Panc1 (cell line): ENCODE data around the gene LCE1B. TPM values are rescaled to one million over a fixed set of nuclear protein-coding genes. Genes with fewer than 3 reads are reported as not detected.

Experiments
- ATAC-seq: fragments of 200-7000 bp; cut with Tn5 transposase; 2 replicates; pipeline ENCODE4 v1.9.1; 2020; ENCODE audit warnings: mild to moderate bottlenecking, moderate library complexity
- BruUV-seq: library from RNA; stranded (reverse); fragments of 400-500 nt; replicated peaks from 2 replicates; lab custom pipeline; 2021; lab: Mats Ljungman, UMichigan
- CTCF ChIA-PET: fragments of 300-600 bp; sonication (Branson Sonifier 250); formaldehyde crosslinking; loops from one replicate; lab custom pipeline; 2022; ENCODE audit warnings: antibody characterized with exemption; lab: Charles Lee
- POLR2A ChIA-PET: fragments of 300-600 bp; sonication (Branson Sonifier 250); formaldehyde crosslinking; loops from one replicate; lab custom pipeline; 2022; ENCODE audit warnings: antibody characterized with exemption; lab: Charles Lee
- DNase-seq: peaks from one replicate; pipeline ENCODE4 v3.0.0-alpha.2; 2010; ENCODE audit warnings: low read depth, low spot score
- H3K27ac ChIP-seq: 2 replicates; pipeline ENCODE4 v1.5.1; 2011; ENCODE audit warnings: mild to moderate bottlenecking, low read length, inconsistent platforms
- H3K27me3 ChIP-seq: fragments of 200-500 bp; sonication (Bioruptor generic); 2 replicates; pipeline ENCODE4 v1.6.0; 2014; ENCODE audit warnings: low read length, inconsistent platforms; ENCODE audit not compliant: control insufficient read depth, insufficient read depth
- H3K36me3 ChIP-seq: fragments of 200-500 bp; sonication (Bioruptor generic); 2 replicates; pipeline ENCODE4 v1.5.1; 2014; ENCODE audit warnings: inconsistent platforms, mild to moderate bottlenecking, low read length, moderate library complexity; ENCODE audit not compliant: control insufficient read depth, insufficient read depth
- H3K4me1 ChIP-seq: 2 replicates; pipeline ENCODE4 v1.5.1; 2011; ENCODE audit warnings: inconsistent platforms, mild to moderate bottlenecking, low read length, moderate library complexity; ENCODE audit not compliant: control insufficient read depth, insufficient read depth
- H3K4me3 ChIP-seq, 2 experiments: 2 replicates each; pipeline ENCODE4 v1.5.1; 2011 to 2012; ENCODE audit warnings: low read depth in 2 of 2, low read length in 2 of 2, mild to moderate bottlenecking in 2 of 2, inconsistent platforms in 1 of 2, moderate library complexity in 1 of 2
- H3K9me3 ChIP-seq: fragments of 200-500 bp; sonication (Bioruptor generic); 2 replicates; pipeline ENCODE4 v1.5.1; 2014; ENCODE audit warnings: low read depth, mild to moderate bottlenecking, inconsistent platforms, low read length, moderate library complexity; ENCODE audit not compliant: control insufficient read depth, insufficient read depth
- POLR2AphosphoS5 ChIP-seq: IDR thresholded peaks from 2 replicates; pipeline ENCODE4 v1.6.1; 2012; ENCODE audit warnings: mild to moderate bottlenecking, low read depth, low read length, moderate library complexity
- SIN3A ChIP-seq: IDR thresholded peaks from 2 replicates; pipeline ENCODE4 v1.6.1; 2012; ENCODE audit warnings: low read depth, mild to moderate bottlenecking, low read length, moderate library complexity, borderline replicate concordance; ENCODE audit not compliant: insufficient read depth
- TCF7L2 ChIP-seq: IDR thresholded peaks from 2 replicates; pipeline ENCODE4 v1.6.1; 2011; ENCODE audit warnings: mild to moderate bottlenecking, low read depth, low read length, inconsistent platforms
- in situ Hi-C: cut with HindIII; loops from 2 replicates; pipeline ENCODE4 v1.10.0; 2016; ENCODE audit warnings: low sequenced_read_pairs, low pct_unique_long_range_greater_than_20kb
- intact Hi-C: fragments of 100-400 bp; cut with micrococcal nuclease; formaldehyde crosslinking; loops from one replicate; pipeline ENCODE4 v1.10.0; 2022; ENCODE audit not compliant: unreplicated experiment
- total RNA-seq: library from RNA; stranded (reverse); gene quantifications from one replicate; pipeline ENCODE4 v1.2.1, GENCODE V29; 2021; ENCODE audit not compliant: unreplicated experiment
- TF ChIP-seq, protein P1 (sequence below): fragments of 450-650 bp; IDR thresholded peaks from 2 replicates; pipeline ENCODE4 v1.5.1; 2017; ENCODE audit warnings: mild to moderate bottlenecking
- TF ChIP-seq, protein P2 (sequence below), 2 experiments: IDR thresholded peaks; 2 replicates each; pipeline ENCODE4 v1.6.1; 2011 to 2012; ENCODE audit warnings: low read depth in 2 of 2, control low read depth in 1 of 2, low read length in 1 of 2, mild to moderate bottlenecking in 1 of 2, moderate library complexity in 1 of 2; ENCODE audit not compliant: insufficient read depth in 1 of 2

The LCE1B gene
- total RNA-seq, 1 experiment from 2014 or later: not detected

DNA sequence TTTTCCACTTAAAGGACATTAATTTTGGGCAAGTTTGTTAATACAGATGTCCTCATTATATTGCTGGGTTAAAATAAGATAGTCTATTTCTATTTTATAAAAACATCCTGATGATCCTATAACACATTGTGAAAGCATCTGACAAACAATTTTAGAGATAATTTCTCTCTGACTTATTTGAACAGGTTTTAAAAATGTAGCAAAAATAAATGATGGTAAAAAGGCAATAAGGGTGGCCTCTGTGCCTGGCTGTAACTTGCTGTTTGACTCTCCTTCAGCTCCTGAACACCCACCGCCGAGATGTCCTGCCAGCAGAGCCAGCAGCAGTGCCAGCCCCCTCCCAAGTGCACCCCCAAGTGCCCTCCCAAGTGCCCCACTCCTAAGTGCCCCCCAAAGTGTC lies 15.4 kb downstream of the LCE1B start, which contains the start of gene LCE1A:
Gene LCE1A, plus strand, starts transcription at position 301 of the 400 bp plus-strand sequence. Its CDS starts 0 bp downstream, at position 301.
- DNase-seq: no peak
- in situ Hi-C loops (no loop called here), intact Hi-C loops (no loop called here)
- no peak within 1 kb of the TSS for H3K4me3 ChIP-seq
- CTCF ChIA-PET: no interaction called here
- ATAC-seq: no peak
- peaks cover 14% of the 10 kb centered on the region for H3K27me3 ChIP-seq
- H3K4me1 ChIP-seq: no peaks in the 10 kb centered on the region
- no peak within 1 kb of the TSS for H3K27ac ChIP-seq
- BruUV-seq: no TSS peak
- no peaks in the 10 kb centered on the region for H3K9me3 ChIP-seq
- POLR2A ChIA-PET: no interaction called here
- TF ChIP-seq, protein P1, sequence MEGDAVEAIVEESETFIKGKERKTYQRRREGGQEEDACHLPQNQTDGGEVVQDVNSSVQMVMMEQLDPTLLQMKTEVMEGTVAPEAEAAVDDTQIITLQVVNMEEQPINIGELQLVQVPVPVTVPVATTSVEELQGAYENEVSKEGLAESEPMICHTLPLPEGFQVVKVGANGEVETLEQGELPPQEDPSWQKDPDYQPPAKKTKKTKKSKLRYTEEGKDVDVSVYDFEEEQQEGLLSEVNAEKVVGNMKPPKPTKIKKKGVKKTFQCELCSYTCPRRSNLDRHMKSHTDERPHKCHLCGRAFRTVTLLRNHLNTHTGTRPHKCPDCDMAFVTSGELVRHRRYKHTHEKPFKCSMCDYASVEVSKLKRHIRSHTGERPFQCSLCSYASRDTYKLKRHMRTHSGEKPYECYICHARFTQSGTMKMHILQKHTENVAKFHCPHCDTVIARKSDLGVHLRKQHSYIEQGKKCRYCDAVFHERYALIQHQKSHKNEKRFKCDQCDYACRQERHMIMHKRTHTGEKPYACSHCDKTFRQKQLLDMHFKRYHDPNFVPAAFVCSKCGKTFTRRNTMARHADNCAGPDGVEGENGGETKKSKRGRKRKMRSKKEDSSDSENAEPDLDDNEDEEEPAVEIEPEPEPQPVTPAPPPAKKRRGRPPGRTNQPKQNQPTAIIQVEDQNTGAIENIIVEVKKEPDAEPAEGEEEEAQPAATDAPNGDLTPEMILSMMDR: no peak
- TF ChIP-seq POLR2AphosphoS5 (no peak), SIN3A (no peak), TCF7L2 (no peak)
- TF ChIP-seq, protein P2, sequence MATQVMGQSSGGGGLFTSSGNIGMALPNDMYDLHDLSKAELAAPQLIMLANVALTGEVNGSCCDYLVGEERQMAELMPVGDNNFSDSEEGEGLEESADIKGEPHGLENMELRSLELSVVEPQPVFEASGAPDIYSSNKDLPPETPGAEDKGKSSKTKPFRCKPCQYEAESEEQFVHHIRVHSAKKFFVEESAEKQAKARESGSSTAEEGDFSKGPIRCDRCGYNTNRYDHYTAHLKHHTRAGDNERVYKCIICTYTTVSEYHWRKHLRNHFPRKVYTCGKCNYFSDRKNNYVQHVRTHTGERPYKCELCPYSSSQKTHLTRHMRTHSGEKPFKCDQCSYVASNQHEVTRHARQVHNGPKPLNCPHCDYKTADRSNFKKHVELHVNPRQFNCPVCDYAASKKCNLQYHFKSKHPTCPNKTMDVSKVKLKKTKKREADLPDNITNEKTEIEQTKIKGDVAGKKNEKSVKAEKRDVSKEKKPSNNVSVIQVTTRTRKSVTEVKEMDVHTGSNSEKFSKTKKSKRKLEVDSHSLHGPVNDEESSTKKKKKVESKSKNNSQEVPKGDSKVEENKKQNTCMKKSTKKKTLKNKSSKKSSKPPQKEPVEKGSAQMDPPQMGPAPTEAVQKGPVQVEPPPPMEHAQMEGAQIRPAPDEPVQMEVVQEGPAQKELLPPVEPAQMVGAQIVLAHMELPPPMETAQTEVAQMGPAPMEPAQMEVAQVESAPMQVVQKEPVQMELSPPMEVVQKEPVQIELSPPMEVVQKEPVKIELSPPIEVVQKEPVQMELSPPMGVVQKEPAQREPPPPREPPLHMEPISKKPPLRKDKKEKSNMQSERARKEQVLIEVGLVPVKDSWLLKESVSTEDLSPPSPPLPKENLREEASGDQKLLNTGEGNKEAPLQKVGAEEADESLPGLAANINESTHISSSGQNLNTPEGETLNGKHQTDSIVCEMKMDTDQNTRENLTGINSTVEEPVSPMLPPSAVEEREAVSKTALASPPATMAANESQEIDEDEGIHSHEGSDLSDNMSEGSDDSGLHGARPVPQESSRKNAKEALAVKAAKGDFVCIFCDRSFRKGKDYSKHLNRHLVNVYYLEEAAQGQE (IDR thresholded peaks at IDR 0.05; ENCODE audit: insufficient read depth in 1 of 2, low read depth in 2 of 2, low read length in 1 of 2): no peak
- no peaks in the 10 kb centered on the region for H3K36me3 ChIP-seq

DNA sequence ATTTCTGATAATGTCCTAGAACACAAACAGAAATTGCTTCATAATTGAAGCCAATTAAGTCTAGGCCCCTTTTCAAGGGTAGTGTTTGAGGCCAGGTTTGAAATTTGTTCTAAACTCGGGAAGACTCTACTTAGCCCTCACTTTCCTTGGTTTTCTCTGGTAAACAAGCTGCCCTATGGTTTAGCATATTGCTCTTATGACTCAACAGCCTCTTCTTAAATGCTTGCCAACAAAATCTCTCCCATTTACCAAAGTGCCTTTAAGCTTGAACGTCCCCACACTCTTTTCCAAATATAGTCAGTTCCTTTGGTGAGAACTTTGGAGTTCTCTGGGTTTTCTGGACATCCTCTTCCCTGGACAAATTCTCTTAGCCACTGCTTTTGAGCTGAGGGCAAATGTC lies 25.1 kb downstream of the LCE1B start:
- Histone ChIP-seq H3K4me1 (no peaks in the 10 kb centered on the region), H3K27ac (no peak overlapping the region), H3K9me3 (no peaks in the 10 kb centered on the region), H3K27me3 (no peaks in the 10 kb centered on the region), H3K36me3 (no peaks in the 10 kb centered on the region), H3K4me3 (no peak overlapping the region)
- DNase-seq: no peak
- intact Hi-C loops (no loop called here), in situ Hi-C loops (no loop called here)
- ChIA-PET CTCF (no interaction called here), POLR2A (no interaction called here)
- ATAC-seq: no peak
- TF ChIP-seq, protein P1: no peak
- TF ChIP-seq POLR2AphosphoS5 (no peak), SIN3A (no peak), TCF7L2 (no peak)
- TF ChIP-seq, protein P2 (IDR thresholded peaks at IDR 0.05; ENCODE audit: insufficient read depth in 1 of 2, low read depth in 2 of 2, low read length in 1 of 2): no peak
- BruUV-seq: no TSS peak
